KOPT-K1 (cell line): ENCODE data around the gene SLC48A1.
"Not testable (repeated sequence)": the region's sequence is repeated elsewhere in the genome, so short reads cannot be mapped to it uniquely, and the experiment has no call there.

Source experiments
- H3K27ac ChIP-seq: fragments of 200-600 bp; sonication (generic); 2 replicates; pipeline ENCODE4 v1.5.1; 2016; ENCODE audit warnings: antibody characterized with exemption, mild to moderate bottlenecking, low read depth, low read length; ENCODE audit not compliant: poor library complexity, severe bottlenecking
- H3K36me3 ChIP-seq: fragments of 200-600 bp; sonication (generic); 2 replicates; pipeline ENCODE4 v1.5.1; 2017; ENCODE audit warnings: antibody characterized with exemption, mild to moderate bottlenecking, low read length, moderate library complexity; ENCODE audit not compliant: insufficient read depth
- H3K9me3 ChIP-seq: fragments of 200-600 bp; sonication (generic); 2 replicates; pipeline ENCODE4 v1.5.1; 2017; ENCODE audit warnings: antibody characterized with exemption, low read length, mild to moderate bottlenecking; ENCODE audit not compliant: insufficient read depth, poor library complexity, severe bottlenecking

Gene SLC48A1

DNA sequence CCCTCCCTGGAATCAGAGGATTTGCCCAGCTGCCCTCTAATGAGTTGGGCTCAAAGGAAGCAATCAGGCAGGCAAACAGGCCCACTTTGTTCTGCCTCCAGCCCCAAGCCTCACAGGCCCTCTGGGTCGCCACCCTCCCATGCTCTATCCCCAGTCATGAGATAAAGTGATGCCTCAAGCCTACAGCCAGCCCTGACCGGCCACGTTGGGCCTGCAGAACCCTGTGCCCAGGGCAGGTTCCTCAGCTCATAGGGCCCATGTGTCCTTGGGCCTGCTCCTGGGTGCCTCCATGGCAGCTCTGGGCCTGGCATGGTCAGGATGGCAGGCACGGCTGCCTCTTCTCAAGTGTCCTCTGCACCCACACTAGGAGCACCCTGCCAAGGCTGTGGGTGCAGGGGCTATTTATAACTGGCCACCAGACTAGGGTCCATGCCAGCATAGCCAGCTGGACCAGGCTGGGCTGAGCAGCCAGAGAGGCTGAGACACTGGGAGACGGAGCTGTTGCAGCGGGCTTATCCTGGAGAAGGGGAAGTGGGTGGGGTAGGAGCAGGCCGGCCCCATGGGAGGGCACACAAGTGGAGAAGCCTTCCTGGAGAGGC lies 26.4 kb downstream of the SLC48A1 start:
- H3K9me3 ChIP-seq: no peaks in the 10 kb centered on the region
- H3K36me3 ChIP-seq: peaks cover 89% of the 10 kb centered on the region
- H3K27ac ChIP-seq: no peak overlapping the region

GRCh38 chr12:47800582-47800981 lies 27.5 kb downstream of the SLC48A1 start:
- H3K9me3 ChIP-seq: no peaks in the 10 kb centered on the region
- H3K27ac ChIP-seq: no peak overlapping the region
- peaks cover 89% of the 10 kb centered on the region for H3K36me3 ChIP-seq

DNA sequence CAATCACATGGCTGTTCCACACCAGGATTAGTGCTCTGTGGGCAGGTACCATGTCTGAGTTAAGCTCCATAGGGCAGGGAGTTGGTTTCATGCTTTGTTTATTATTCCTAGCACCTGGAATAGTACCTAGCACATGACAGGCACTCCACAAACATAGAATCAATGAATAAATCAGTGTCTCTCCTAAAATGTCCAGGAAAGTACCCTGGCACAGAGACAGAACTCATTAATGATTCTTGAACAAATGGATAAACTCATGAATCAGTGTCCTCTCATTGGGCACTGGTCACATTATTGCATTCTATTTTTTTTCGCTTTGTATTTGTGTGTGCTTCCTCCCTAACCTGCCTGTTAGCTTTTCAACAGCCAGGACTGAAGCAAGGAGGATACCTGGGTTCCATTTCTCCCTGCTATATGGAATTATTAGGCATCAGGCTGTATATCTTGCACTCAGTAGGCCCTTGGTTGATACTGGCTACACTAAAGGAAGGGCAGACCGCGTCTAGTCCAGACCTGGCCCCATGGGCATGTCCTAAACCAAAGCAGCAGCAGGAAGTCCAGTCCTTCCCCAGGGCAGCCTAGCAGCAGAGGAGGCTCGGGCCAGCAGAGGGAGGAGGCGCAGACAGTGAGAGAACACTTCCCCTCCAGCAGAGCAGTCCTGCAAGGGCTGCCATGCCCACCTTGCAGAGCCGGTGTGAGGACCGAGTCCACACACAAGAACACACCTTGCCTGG lies 28.3 kb downstream of the SLC48A1 start:
- no peaks in the 10 kb centered on the region for H3K9me3 ChIP-seq
- H3K36me3 ChIP-seq: peaks cover 88% of the 10 kb centered on the region
- H3K27ac ChIP-seq: no peak overlapping the region

- Histone ChIP-seq H3K9me3 (no peaks in the 10 kb centered on the region), H3K27ac (peak overlapping the region; percentile 34), H3K36me3 (peaks cover 83% of the 10 kb centered on the region)
Observed at GRCh38 chr12:47801904-47802246, 28.8 kb downstream of the SLC48A1 start.

DNA sequence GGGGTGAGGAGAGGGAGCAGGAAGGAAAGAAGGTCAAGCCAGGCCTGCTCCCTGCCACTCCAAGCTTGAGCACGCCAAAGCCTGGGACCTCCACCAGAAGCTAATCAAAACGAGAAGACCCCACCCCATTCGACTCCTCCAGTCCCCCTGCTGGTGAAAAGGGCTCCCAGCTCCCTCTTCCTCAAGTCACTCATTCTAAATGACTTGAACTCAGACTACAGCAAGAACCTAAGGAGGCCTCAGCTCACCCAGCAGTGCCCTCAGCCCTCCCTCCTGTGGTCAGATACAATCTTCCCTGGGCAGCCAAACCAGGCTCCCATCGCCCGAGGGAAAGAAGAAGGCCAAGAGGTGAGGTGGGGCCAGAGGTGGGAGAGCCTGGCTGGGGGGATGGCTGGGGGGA lies 29.3 kb downstream of the SLC48A1 start:
- peaks cover 79% of the 10 kb centered on the region for H3K36me3 ChIP-seq
- H3K27ac ChIP-seq: peak overlapping the region; percentile 34

DNA sequence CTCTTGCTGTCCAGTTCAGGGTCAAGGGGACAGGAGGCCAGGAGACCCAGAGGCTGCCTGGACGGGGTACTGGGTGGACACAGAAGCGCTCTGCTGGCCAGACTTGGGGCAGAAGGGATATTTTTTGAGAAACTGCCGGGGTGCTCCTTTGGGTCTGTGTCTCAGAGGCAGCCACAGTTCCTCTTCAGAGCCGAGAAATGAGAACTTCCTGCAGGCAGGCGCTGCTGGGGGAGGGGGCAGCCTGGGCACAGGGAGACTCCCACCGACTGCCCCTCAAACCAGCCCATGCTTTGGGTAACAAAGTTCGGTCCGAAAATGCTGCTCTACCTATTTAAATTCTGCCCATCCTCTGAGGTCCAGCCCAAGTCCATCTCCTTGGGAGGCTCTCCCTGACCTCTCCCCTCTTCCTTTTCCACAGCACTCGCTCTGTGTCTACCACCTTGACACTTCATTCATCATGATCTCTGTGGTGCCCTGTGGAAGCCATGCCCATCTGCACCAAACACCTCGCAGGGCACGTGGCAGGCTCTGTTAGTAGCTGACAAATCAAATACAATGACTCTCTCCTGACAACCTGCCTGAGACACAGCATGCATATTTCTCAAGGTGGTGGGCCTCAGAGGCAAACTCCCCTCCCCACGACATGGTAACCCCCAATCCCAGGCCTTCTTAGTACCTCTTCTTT lies 30.3 kb downstream of the SLC48A1 start:
- Histone ChIP-seq H3K9me3 (no peaks in the 10 kb centered on the region), H3K27ac (peak overlapping the region; percentile 34), H3K36me3 (peaks cover 69% of the 10 kb centered on the region)

More for the DNA sequence above, 29.3 kb downstream of the SLC48A1 start:
- H3K9me3 ChIP-seq: no peaks in the 10 kb centered on the region

DNA sequence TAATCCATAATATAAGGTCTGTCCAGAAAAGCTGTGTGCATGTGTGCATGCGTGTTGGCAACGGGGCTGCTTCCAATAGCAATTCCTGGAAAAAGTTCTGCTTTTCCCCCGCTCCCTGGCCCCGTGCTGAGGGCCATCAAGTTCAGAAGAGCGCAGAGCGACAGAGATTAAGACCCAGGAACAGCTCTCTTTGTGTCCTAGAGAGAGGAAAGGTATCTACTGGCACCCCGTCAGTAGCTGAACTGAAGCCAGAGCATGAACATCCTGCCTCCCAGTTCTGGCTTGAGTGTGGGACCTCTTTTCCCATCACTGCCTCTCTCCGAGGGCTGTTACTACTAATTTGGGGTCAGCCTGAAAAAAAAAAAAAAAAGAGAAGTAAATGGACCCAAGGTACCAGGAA lies 31.1 kb downstream of the SLC48A1 start:
- Histone ChIP-seq H3K36me3 (peaks cover 61% of the 10 kb centered on the region), H3K9me3 (no peaks in the 10 kb centered on the region), H3K27ac (no peak overlapping the region)

- Histone ChIP-seq H3K36me3 (peaks cover 53% of the 10 kb centered on the region), H3K9me3 (no peaks in the 10 kb centered on the region), H3K27ac (peak overlapping the region; percentile 23)
Observed at GRCh38 chr12:47805417-47805816, 32.4 kb downstream of the SLC48A1 start.

- Histone ChIP-seq H3K27ac (peak overlapping the region; percentile 77), H3K9me3 (no peaks in the 10 kb centered on the region), H3K36me3 (peaks cover 46% of the 10 kb centered on the region)
Observed at GRCh38 chr12:47807338-47807737, 34.3 kb downstream of the SLC48A1 start.

GRCh38 chr12:47808050-47808449 lies 35.0 kb downstream of the SLC48A1 start:
- Histone ChIP-seq H3K36me3 (peaks cover 42% of the 10 kb centered on the region), H3K27ac (peak overlapping the region; percentile 77), H3K9me3 (no peaks in the 10 kb centered on the region)

DNA sequence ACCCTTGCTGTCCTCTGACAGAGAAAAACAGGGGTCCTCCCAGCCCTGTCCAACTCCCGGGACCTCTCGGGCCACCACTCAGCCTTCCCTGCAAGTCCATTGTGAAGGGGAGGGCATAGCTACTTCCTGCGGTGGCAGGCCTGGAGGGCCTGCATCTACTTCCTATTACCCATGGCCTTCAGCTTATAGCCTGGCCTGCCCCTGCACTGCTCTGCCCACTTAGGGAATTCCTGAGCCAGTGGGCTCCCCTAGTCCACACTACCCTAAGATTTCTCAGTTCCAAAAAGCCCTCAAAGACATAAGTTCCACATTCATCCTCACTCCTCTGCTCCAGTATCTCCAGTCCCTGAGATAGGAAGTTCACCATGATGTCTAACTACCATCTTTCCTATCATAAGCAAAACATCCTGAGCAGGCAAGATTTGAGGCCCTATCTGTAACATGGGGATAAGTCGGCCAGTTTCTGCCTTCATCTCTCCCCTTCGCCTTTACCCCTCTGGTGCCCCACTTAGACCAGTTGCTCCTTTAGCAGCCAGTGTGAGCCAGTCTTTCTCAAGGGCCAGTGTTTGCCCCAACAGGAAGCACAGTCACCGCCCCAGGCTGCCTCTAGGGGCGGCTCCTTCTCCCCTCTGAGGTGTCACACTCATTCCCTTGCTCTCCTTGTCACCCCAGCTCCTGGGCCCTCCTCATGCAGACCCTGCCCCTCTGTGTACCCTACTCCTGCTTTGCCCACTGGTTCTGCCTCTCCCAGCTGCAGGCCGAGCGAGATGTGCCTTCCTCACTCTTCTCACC lies 35.7 kb downstream of the SLC48A1 start:
- Histone ChIP-seq H3K36me3 (peaks cover 38% of the 10 kb centered on the region), H3K27ac (peak overlapping the region; percentile 77), H3K9me3 (no peaks in the 10 kb centered on the region)

DNA sequence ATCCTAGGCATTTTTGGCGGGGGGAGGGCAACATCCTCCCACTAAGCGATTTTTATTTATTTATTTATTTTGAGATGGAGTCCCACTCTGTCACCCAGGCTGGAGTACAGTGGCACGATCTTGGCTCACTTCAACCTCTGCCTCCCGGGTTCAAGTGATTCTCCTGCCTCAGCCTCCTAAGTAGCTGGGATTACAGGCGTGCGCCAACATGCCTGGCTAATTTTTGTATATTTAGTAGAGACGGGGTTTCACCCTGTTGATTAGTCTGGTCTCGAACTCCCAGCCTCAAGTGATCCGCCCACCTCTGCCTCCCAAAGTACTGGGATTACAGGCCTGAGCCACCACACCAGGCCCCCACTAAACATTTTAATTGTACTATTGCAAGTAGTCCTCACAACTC lies 36.5 kb downstream of the SLC48A1 start:
- not testable (repeated sequence) for H3K9me3 ChIP-seq
- peaks cover 30% of the 10 kb centered on the region for H3K36me3 ChIP-seq
- H3K27ac ChIP-seq: peak overlapping the region; percentile 95

DNA sequence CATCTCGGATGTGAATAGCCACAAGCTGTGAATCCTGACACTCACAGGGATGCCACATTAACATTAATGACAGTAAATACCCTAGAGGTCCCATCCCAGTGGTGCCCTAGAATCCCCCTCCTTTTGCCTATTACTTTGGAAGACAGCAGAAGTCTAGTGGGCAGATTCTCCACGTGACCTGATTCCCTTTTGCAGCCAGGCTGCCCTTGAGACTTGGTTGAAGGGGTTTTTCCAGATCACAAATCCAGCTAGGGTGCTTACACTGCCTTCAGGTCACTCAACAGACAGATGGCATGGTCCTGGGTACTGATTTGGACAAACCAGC lies 38.0 kb downstream of the SLC48A1 start:
- Histone ChIP-seq H3K9me3 (no peaks in the 10 kb centered on the region), H3K27ac (peak overlapping the region; percentile 95), H3K36me3 (peaks cover 20% of the 10 kb centered on the region)

GRCh38 chr12:47811581-47812484 lies 38.8 kb downstream of the SLC48A1 start:
- Histone ChIP-seq H3K9me3 (no peaks in the 10 kb centered on the region), H3K36me3 (peaks cover 18% of the 10 kb centered on the region), H3K27ac (peak overlapping the region; percentile 95)
